Measurements from ENCODE around the gene TMEM267. TPM values are rescaled to one million over a fixed set of nuclear protein-coding genes. Genes with fewer than 3 reads are reported as not detected.

TMEM267 gene
- total and polyA plus RNA-seq, 2 experiments from 2014 or later: 6.5 to 11.2 TPM

DNA sequence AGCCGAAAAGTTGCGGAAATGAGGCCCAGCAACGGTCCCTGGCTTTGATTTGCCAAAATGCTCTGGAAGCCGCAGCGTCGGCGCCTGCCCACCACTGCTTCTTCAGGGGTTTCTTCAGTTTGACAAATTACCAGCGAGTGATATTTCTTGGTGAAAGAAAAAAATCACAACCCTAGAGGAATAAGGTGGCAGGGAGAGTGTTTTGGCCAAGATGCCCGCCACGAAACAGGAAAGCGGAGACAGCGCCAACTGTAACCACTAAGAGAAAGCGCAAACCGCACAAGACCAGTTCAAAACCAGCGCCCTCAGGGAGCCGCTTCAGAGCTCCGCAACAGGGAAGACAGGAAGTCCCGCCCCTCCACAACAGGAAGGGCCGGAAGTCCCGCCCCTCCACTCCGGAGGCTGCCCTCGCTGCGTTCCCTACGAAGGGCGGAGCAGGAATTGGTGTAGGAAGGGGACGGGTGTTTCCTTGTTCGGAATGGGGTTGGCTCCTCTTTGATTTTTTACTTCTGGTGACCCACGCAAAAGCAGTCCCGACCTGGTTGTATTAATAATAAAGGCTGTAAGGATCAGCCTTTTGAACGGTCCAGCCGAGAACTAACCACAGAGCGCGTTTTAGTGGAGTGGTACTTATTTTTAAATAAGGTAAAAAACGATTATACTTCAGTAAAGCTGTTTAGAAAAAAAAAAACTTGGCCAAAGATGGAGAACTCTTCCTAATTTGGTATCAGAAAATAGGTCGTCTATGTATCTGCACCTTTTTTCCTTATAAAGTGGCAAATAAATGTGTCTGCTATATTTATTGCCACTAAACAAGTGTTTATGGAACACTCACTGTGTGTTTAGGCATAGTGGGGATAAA lies 31.4 kb upstream of the TMEM267 start, which contains the start of gene C5orf34:
Gene C5orf34 (minus strand): TSS at position 333 of the 862 bp plus-strand sequence. CDS start 5,809 bp downstream, outside the sequence.
- Histone ChIP-seq H3K4me3 (peak within 1 kb of the TSS; percentile 74), H3K9me2 (ENCODE audit: insufficient read depth) (no peaks in the 10 kb centered on the region), H3K4me1 (ENCODE audit: insufficient read depth) (peaks cover 17% of the 10 kb centered on the region), H3K4me2 (peak within 1 kb of the TSS; percentile 92), H3F3A (replicated peaks; ENCODE audit: low read depth) (no peaks in the 10 kb centered on the region), H2AFZ (peak within 1 kb of the TSS; percentile 61), H3K36me3 (ENCODE audit: insufficient read depth) (no peaks in the 10 kb centered on the region), H4K20me1 (replicated peaks; ENCODE audit: insufficient read depth) (no peaks in the 10 kb centered on the region), H3K27ac (ENCODE audit: low read depth) (peak within 1 kb of the TSS; percentile 99), H3K27me3 (ENCODE audit: insufficient read depth) (no peaks in the 10 kb centered on the region), H3K79me2 (replicated peaks; ENCODE audit: insufficient read depth) (peaks cover 28% of the 10 kb centered on the region)
- Mint-ChIP-seq H3K9me3 (peaks cover 23% of the 10 kb centered on the region), H3K4me1 (peaks cover 19% of the 10 kb centered on the region), H3K4me3 (peak within 1 kb of the TSS; percentile 91), H3K36me3 (ENCODE audit: low read depth) (peaks cover 30% of the 10 kb centered on the region), H3K27ac (peak within 1 kb of the TSS; percentile 99), H3K27me3 (ENCODE audit: insufficient read depth, low read depth, poor library complexity) (peaks cover 5% of the 10 kb centered on the region)
- peak; percentile 89 for TF ChIP-seq POLR2AphosphoS5 (IDR thresholded peaks at IDR 0.05; ENCODE audit: low read depth)
- TF ChIP-seq CREB1 (CRISPR knock-in tag; IDR thresholded peaks at IDR 0.05; ENCODE audit: low read depth): no peak
- TF ChIP-seq, protein P1, sequence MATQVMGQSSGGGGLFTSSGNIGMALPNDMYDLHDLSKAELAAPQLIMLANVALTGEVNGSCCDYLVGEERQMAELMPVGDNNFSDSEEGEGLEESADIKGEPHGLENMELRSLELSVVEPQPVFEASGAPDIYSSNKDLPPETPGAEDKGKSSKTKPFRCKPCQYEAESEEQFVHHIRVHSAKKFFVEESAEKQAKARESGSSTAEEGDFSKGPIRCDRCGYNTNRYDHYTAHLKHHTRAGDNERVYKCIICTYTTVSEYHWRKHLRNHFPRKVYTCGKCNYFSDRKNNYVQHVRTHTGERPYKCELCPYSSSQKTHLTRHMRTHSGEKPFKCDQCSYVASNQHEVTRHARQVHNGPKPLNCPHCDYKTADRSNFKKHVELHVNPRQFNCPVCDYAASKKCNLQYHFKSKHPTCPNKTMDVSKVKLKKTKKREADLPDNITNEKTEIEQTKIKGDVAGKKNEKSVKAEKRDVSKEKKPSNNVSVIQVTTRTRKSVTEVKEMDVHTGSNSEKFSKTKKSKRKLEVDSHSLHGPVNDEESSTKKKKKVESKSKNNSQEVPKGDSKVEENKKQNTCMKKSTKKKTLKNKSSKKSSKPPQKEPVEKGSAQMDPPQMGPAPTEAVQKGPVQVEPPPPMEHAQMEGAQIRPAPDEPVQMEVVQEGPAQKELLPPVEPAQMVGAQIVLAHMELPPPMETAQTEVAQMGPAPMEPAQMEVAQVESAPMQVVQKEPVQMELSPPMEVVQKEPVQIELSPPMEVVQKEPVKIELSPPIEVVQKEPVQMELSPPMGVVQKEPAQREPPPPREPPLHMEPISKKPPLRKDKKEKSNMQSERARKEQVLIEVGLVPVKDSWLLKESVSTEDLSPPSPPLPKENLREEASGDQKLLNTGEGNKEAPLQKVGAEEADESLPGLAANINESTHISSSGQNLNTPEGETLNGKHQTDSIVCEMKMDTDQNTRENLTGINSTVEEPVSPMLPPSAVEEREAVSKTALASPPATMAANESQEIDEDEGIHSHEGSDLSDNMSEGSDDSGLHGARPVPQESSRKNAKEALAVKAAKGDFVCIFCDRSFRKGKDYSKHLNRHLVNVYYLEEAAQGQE (IDR thresholded peaks at IDR 0.05; ENCODE audit: unreplicated experiment): no peak
- no peak for TF ChIP-seq JUNB (IDR thresholded peaks at IDR 0.05; ENCODE audit: unreplicated experiment)
- ATAC-seq: peak; percentile 99
- DNase-seq (ENCODE audit: low spot score): peak; percentile 98

DNA sequence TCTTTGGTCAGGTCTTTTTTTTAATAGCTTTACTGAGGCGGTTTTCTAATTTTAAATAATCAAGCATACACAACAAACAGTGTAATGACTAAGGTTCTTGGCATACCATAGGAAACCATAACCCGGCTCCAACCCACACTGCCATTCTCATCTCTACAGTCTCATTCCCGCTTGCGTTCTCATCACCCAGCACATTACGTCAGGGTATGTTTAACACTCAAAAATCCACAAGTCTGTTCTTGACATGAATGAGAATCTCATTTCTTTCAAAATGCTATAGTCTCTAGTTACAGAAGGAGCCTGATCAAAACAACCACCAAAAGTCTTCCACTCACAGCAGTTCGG lies 30.8 kb upstream of the TMEM267 start:
- peak; percentile 60 for ATAC-seq
- peak overlapping the region; percentile 92 for H3K4me2 ChIP-seq
- H3K27ac Mint-ChIP-seq: peak overlapping the region; percentile 99
- no peaks in the 10 kb centered on the region for H3F3A ChIP-seq (replicated peaks; ENCODE audit: low read depth)
- TF ChIP-seq, protein P2, sequence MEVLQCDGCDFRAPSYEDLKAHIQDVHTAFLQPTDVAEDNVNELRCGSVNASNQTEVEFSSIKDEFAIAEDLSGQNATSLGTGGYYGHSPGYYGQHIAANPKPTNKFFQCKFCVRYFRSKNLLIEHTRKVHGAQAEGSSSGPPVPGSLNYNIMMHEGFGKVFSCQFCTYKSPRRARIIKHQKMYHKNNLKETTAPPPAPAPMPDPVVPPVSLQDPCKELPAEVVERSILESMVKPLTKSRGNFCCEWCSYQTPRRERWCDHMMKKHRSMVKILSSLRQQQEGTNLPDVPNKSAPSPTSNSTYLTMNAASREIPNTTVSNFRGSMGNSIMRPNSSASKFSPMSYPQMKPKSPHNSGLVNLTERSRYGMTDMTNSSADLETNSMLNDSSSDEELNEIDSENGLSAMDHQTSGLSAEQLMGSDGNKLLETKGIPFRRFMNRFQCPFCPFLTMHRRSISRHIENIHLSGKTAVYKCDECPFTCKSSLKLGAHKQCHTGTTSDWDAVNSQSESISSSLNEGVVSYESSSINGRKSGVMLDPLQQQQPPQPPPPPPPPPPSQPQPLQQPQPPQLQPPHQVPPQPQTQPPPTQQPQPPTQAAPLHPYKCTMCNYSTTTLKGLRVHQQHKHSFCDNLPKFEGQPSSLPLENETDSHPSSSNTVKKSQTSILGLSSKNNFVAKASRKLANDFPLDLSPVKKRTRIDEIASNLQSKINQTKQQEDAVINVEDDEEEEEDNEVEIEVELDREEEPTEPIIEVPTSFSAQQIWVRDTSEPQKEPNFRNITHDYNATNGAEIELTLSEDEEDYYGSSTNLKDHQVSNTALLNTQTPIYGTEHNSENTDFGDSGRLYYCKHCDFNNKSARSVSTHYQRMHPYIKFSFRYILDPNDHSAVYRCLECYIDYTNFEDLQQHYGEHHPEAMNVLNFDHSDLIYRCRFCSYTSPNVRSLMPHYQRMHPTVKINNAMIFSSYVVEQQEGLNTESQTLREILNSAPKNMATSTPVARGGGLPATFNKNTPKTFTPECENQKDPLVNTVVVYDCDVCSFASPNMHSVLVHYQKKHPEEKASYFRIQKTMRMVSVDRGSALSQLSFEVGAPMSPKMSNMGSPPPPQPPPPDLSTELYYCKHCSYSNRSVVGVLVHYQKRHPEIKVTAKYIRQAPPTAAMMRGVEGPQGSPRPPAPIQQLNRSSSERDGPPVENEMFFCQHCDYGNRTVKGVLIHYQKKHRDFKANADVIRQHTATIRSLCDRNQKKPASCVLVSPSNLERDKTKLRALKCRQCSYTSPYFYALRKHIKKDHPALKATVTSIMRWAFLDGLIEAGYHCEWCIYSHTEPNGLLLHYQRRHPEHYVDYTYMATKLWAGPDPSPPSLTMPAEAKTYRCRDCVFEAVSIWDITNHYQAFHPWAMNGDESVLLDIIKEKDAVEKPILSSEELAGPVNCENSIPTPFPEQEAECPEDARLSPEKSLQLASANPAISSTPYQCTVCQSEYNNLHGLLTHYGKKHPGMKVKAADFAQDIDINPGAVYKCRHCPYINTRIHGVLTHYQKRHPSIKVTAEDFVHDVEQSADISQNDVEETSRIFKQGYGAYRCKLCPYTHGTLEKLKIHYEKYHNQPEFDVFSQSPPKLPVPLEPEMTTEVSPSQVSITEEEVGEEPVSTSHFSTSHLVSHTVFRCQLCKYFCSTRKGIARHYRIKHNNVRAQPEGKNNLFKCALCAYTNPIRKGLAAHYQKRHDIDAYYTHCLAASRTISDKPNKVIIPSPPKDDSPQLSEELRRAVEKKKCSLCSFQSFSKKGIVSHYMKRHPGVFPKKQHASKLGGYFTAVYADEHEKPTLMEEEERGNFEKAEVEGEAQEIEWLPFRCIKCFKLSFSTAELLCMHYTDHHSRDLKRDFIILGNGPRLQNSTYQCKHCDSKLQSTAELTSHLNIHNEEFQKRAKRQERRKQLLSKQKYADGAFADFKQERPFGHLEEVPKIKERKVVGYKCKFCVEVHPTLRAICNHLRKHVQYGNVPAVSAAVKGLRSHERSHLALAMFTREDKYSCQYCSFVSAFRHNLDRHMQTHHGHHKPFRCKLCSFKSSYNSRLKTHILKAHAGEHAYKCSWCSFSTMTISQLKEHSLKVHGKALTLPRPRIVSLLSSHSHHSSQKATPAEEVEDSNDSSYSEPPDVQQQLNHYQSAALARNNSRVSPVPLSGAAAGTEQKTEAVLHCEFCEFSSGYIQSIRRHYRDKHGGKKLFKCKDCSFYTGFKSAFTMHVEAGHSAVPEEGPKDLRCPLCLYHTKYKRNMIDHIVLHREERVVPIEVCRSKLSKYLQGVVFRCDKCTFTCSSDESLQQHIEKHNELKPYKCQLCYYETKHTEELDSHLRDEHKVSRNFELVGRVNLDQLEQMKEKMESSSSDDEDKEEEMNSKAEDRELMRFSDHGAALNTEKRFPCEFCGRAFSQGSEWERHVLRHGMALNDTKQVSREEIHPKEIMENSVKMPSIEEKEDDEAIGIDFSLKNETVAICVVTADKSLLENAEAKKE (CRISPR knock-in tag; IDR thresholded peaks at IDR 0.05): no peak
- TF ChIP-seq, protein P3, sequence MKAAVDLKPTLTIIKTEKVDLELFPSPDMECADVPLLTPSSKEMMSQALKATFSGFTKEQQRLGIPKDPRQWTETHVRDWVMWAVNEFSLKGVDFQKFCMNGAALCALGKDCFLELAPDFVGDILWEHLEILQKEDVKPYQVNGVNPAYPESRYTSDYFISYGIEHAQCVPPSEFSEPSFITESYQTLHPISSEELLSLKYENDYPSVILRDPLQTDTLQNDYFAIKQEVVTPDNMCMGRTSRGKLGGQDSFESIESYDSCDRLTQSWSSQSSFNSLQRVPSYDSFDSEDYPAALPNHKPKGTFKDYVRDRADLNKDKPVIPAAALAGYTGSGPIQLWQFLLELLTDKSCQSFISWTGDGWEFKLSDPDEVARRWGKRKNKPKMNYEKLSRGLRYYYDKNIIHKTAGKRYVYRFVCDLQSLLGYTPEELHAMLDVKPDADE (IDR thresholded peaks at IDR 0.05): no peak
- no peak for TF ChIP-seq CREB1 (CRISPR knock-in tag; IDR thresholded peaks at IDR 0.05; ENCODE audit: low read depth)
- H3K27ac ChIP-seq (ENCODE audit: low read depth): peak overlapping the region; percentile 99
- H3K4me1 ChIP-seq (ENCODE audit: insufficient read depth): peaks cover 17% of the 10 kb centered on the region
- H3K27me3 Mint-ChIP-seq (ENCODE audit: insufficient read depth, low read depth, poor library complexity): peaks cover 3% of the 10 kb centered on the region
- peak overlapping the region; percentile 61; the same call in 1 of the 2 replicates for H2AFZ ChIP-seq
- no peaks in the 10 kb centered on the region for H3K27me3 ChIP-seq (ENCODE audit: insufficient read depth)
- H4K20me1 ChIP-seq (replicated peaks; ENCODE audit: insufficient read depth): no peaks in the 10 kb centered on the region
- peaks cover 23% of the 10 kb centered on the region for H3K9me3 Mint-ChIP-seq
- H3K36me3 ChIP-seq (ENCODE audit: insufficient read depth): no peaks in the 10 kb centered on the region
- no peaks in the 10 kb centered on the region for H3K9me2 ChIP-seq (ENCODE audit: insufficient read depth)
- peak overlapping the region; percentile 74 for H3K4me3 ChIP-seq
- H3K79me2 ChIP-seq (replicated peaks; ENCODE audit: insufficient read depth): peaks cover 28% of the 10 kb centered on the region
- peaks cover 30% of the 10 kb centered on the region for H3K36me3 Mint-ChIP-seq (ENCODE audit: low read depth)
- peaks cover 19% of the 10 kb centered on the region for H3K4me1 Mint-ChIP-seq
- peak overlapping the region; percentile 91 for H3K4me3 Mint-ChIP-seq
- DNase-seq (ENCODE audit: low spot score): peak; percentile 42
